ENCODE results near the gene SPATA31D1.

Gene SPATA31D1

DNA sequence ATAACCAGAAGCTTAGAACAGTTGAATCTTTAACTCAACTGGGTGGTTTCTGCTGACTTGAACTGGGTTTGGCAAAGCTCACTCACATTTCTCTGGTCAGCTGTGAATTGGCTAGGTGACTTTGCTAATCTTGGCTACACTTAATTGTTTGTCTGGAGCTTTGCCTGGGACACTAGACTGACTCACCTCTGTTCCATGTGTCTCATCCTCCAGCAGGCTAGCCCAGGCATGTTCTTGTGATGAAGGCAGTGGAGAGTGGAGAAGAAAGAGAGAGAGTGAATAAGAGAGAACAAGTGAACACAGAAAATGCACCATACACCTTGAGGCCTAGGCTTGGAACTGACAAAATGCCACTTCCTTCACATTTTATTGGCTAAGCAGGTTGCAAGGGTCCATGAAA is 32.6 kb downstream of the SPATA31D1 start:
- DNase-seq (ENCODE audit: low read depth in 3 of 3, low spot score in 1 of 3): no peak

DNA sequence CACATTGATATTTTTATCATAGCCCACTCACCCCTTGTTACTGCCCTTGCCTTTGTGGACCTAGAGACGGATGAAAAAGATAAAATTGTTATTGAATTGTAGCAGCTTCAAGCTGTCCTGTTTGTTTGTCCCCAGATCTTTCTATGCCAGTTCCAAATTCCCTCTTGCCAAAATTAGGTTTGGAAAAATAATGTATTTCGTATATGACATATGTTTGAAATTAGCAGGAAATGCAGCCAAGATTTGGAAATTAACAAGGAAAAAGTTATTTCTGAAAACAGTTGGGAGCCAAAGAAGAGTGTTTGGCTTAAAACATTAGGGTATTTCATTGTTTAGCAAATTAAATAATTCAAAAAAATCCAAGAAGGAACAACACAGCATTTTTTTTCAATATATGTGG is 33.5 kb downstream of the SPATA31D1 start:
- DNase-seq (ENCODE audit: low read depth in 3 of 3, low spot score in 1 of 3): no peak

GRCh38 chr9:82024908-82025307 is 36.3 kb downstream of the SPATA31D1 start:
- no peak for DNase-seq (ENCODE audit: low read depth in 3 of 3, low spot score in 1 of 3)

DNA sequence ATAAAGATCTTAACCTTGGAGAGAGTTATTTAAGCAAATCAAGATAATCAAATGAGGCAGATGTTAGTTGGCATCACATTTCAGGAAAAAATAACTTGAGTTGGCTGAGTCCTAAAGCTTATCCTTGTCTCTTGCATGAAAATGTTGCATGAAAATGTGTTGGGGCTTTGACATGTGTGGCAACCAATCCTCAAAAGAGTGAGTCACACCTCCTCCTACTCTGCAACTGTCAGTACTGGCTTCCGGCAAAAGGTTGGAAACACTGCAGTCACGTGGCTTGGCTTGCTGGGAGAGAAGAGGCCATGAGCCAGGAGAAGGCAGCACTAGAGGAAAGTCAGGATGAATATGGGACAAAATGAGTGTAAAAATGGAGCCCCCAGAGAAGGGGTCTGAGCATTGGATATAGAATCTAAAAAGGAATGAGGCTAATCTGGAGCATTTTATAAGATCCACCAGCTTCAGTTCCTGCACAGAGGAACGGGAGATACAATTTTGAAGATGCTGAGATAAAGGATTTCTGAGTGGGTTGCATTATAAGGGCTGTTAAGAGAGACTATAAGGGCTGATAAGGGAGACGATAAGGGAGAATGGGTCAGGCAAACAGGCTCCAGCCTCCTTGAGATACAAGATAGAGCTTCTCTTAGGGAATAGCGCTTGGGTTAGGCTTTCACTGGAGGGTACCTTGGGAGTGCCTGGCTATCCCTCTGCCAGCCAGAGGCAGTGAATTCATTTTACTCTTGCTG is 43.1 kb downstream of the SPATA31D1 start:
- DNase-seq (ENCODE audit: low read depth in 3 of 3, low spot score in 1 of 3): no peak

GRCh38 chr9:82034956-82035731 is 46.6 kb downstream of the SPATA31D1 start:
- DNase-seq (ENCODE audit: low read depth in 3 of 3, low spot score in 1 of 3): no peak

GRCh38 chr9:82036086-82036485 is 47.5 kb downstream of the SPATA31D1 start:
- DNase-seq (ENCODE audit: low read depth in 3 of 3, low spot score in 1 of 3): no peak

GRCh38 chr9:82037126-82037525 is 48.6 kb downstream of the SPATA31D1 start:
- DNase-seq (ENCODE audit: low read depth in 3 of 3, low spot score in 1 of 3): no peak

GRCh38 chr9:82038897-82039296 is 50.3 kb downstream of the SPATA31D1 start:
- no peak for DNase-seq (ENCODE audit: low read depth in 3 of 3, low spot score in 1 of 3)
